EH (cell line): ENCODE data around the gene PSMC1.

Source experiments
- DNase-seq: peaks from one replicate; pipeline ENCODE4 v3.0.0-alpha.2; 2015; ENCODE audit warnings: low read depth

The PSMC1 gene

GRCh38 chr14:90276646-90277367 lies 20.5 kb downstream of the PSMC1 start:
- peak; percentile 48 for DNase-seq

- no peak for DNase-seq
These were observed 21.3 kb downstream of the PSMC1 start for GRCh38 chr14:90277581-90278198.

GRCh38 chr14:90278199-90279175 lies 22.1 kb downstream of the PSMC1 start:
- DNase-seq: no peak

- no peak for DNase-seq
These were observed 23.7 kb downstream of the PSMC1 start for GRCh38 chr14:90280096-90280495.

- peak; percentile 91 for DNase-seq
These were observed 24.9 kb downstream of the PSMC1 start for GRCh38 chr14:90281261-90281660.

GRCh38 chr14:90281756-90282155 lies 25.4 kb downstream of the PSMC1 start:
- peak; percentile 50 for DNase-seq

- DNase-seq: no peak
These were observed 31.4 kb downstream of the PSMC1 start for GRCh38 chr14:90287791-90288190.

GRCh38 chr14:90288651-90289355 lies 32.5 kb downstream of the PSMC1 start:
- DNase-seq: no peak

GRCh38 chr14:90290337-90291011 lies 34.1 kb downstream of the PSMC1 start:
- DNase-seq: no peak

- peak; percentile 76 for DNase-seq
These were observed 35.3 kb downstream of the PSMC1 start for GRCh38 chr14:90291699-90292098.

GRCh38 chr14:90293766-90294730 lies 37.7 kb downstream of the PSMC1 start:
- DNase-seq: no peak

GRCh38 chr14:90294872-90295271 lies 38.5 kb downstream of the PSMC1 start:
- no peak for DNase-seq

- no peak for DNase-seq
These were observed 39.6 kb downstream of the PSMC1 start for GRCh38 chr14:90295870-90296516.

GRCh38 chr14:90296641-90297040 lies 40.3 kb downstream of the PSMC1 start:
- no peak for DNase-seq

- no peak for DNase-seq
These were observed 41.7 kb downstream of the PSMC1 start for GRCh38 chr14:90297876-90298629.

- DNase-seq: no peak
These were observed 43.1 kb downstream of the PSMC1 start for GRCh38 chr14:90299408-90299807.

GRCh38 chr14:90300611-90301047 lies 44.3 kb downstream of the PSMC1 start:
- peak; percentile 37 for DNase-seq

GRCh38 chr14:90301122-90301521 lies 44.8 kb downstream of the PSMC1 start:
- DNase-seq: no peak

- peak; percentile 71 for DNase-seq
These were observed 45.3 kb downstream of the PSMC1 start for GRCh38 chr14:90301668-90302090.
